ENCODE results near the gene RPAP3.

GRCh38 chr12:47732504-47732903 is 26.7 kb upstream of the RPAP3 start:
- TF ChIP-seq POLR2A (IDR thresholded peaks at IDR 0.05) (no peak), CTCF (IDR thresholded peaks at IDR 0.05) (no peak), POLR2AphosphoS5 (IDR thresholded peaks at IDR 0.05) (no peak)
